ENCODE data around the gene NOL7. TPM values are rescaled to one million over a fixed set of nuclear protein-coding genes. Genes with fewer than 3 reads are reported as not detected.

Gene NOL7
- total RNA-seq, 1 experiment from 2014 or later = 73.7 TPM

DNA sequence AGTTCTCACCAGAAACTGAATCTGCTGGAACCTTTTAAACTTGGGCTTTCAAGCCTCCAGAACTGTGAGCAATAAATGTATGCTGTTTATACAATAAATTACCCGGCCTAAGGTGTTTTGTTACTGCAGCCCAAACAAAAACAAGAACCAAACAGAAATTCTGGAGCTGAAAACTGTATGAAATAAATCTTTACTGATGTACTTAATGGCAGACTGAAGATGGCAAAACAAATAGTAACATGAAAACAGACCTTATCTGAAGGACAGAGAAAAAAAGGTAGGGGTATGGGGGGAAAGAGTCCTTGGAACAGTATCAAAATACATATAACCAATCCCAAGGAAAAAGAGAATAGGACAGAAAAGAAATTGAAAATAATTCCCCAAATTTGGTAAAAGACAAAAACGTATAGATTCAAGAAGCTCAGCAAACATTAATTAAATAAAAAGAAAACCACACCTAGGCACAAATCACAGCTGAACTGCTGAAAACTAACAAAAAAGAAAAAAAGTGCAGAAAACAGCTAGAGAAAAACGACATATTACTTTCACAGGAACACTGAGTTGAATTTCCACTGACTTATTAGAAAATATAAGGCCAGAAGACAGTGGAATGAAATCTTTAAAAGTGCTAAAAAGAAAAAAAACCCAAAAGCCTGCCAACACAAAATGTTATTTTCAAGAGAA, 47.7 kb downstream of the NOL7 start:
- ChIA-PET CTCF (no interaction called here), RAD21 (ENCODE audit: low non-redundant PET in 1 of 2, low total read pairs in 2 of 2, uncharacterized antibody in 2 of 2, unreplicated experiment in 2 of 2) (no interaction called here), POLR2A (interaction anchor here (1.3 kb wide), 1 partner anchor 88 kb away, joined by 3 read pairs; no protein-coding TSS in a partner anchor)
- Histone ChIP-seq H3K9ac (ENCODE audit: low read length) (no peak overlapping the region), H3K27me3 (ENCODE audit: insufficient read depth, low read length) (no peaks in the 10 kb centered on the region), H4K20me1 (ENCODE audit: insufficient read depth) (peaks cover 5% of the 10 kb centered on the region; the same call in 1 of the 2 replicates), H3K4me3 (replicated peaks in 1 of 2; ENCODE audit: low read depth in 1 of 2, low read length in 2 of 2) (no peak overlapping the region), H3K9me2 (ENCODE audit: insufficient read depth) (no peaks in the 10 kb centered on the region), H3K79me2 (ENCODE audit: insufficient read depth, low read length) (peaks cover 98% of the 10 kb centered on the region), H3K9me3 (ENCODE audit: control insufficient read depth in 1 of 2, insufficient read depth in 1 of 2, low read depth in 1 of 2, low read length in 2 of 2) (no peaks in the 10 kb centered on the region), H3K4me2 (ENCODE audit: low read length) (no peak overlapping the region), H3K27ac (ENCODE audit: low read depth, low read length) (no peak overlapping the region), H3K4me1 (ENCODE audit: control insufficient read depth in 1 of 2, insufficient read depth in 2 of 2, low read length in 2 of 2) (peaks cover 0 to 5% of the 10 kb centered on the region in 2 experiments; a peak in 1 of 4 replicates), H3K36me3 (ENCODE audit: control insufficient read depth in 1 of 2, insufficient read depth in 2 of 2, low read length in 2 of 2) (no peaks in the 10 kb centered on the region), H2AFZ (ENCODE audit: low read depth, low read length, poor library complexity, severe bottlenecking) (no peak overlapping the region)
- DNase-seq (ENCODE audit: low read depth, low spot score) (no peak), ATAC-seq (no peak)
- TF ChIP-seq POLR2A (IDR thresholded peaks at IDR 0.05; ENCODE audit: borderline replicate concordance, extremely low read depth, insufficient read depth, insufficient read length) (no peak), ZNF274 (IDR thresholded peaks at IDR 0.05; ENCODE audit: low read depth, low read length) (no peak), SP1 (IDR thresholded peaks at IDR 0.05; ENCODE audit: low read depth) (no peak), SRF (IDR thresholded peaks at IDR 0.05; ENCODE audit: low read depth) (no peak), SIN3A (IDR thresholded peaks at IDR 0.05; ENCODE audit: low read depth) (no peak), EGR1 (IDR thresholded peaks at IDR 0.05; ENCODE audit: low read depth) (no peak), CBX3 (IDR thresholded peaks at IDR 0.05; ENCODE audit: low read depth) (no peak), ELF1 (IDR thresholded peaks at IDR 0.05; ENCODE audit: borderline replicate concordance, low read depth) (no peak), YY1 (IDR thresholded peaks at IDR 0.05; ENCODE audit: extremely low read depth, insufficient replicate concordance, low read depth, low read length) (no peak), TCF7L2 (IDR thresholded peaks at IDR 0.05; ENCODE audit: borderline replicate concordance, extremely low read depth, insufficient read depth, insufficient read length) (no peak), ZBTB33 (IDR thresholded peaks at IDR 0.05; ENCODE audit: extremely low read depth, insufficient replicate concordance, low read length) (no peak)
- TF ChIP-seq, protein P1, sequence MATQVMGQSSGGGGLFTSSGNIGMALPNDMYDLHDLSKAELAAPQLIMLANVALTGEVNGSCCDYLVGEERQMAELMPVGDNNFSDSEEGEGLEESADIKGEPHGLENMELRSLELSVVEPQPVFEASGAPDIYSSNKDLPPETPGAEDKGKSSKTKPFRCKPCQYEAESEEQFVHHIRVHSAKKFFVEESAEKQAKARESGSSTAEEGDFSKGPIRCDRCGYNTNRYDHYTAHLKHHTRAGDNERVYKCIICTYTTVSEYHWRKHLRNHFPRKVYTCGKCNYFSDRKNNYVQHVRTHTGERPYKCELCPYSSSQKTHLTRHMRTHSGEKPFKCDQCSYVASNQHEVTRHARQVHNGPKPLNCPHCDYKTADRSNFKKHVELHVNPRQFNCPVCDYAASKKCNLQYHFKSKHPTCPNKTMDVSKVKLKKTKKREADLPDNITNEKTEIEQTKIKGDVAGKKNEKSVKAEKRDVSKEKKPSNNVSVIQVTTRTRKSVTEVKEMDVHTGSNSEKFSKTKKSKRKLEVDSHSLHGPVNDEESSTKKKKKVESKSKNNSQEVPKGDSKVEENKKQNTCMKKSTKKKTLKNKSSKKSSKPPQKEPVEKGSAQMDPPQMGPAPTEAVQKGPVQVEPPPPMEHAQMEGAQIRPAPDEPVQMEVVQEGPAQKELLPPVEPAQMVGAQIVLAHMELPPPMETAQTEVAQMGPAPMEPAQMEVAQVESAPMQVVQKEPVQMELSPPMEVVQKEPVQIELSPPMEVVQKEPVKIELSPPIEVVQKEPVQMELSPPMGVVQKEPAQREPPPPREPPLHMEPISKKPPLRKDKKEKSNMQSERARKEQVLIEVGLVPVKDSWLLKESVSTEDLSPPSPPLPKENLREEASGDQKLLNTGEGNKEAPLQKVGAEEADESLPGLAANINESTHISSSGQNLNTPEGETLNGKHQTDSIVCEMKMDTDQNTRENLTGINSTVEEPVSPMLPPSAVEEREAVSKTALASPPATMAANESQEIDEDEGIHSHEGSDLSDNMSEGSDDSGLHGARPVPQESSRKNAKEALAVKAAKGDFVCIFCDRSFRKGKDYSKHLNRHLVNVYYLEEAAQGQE (IDR thresholded peaks at IDR 0.05; ENCODE audit: low read depth) = no peak
- TF ChIP-seq, protein P2, sequence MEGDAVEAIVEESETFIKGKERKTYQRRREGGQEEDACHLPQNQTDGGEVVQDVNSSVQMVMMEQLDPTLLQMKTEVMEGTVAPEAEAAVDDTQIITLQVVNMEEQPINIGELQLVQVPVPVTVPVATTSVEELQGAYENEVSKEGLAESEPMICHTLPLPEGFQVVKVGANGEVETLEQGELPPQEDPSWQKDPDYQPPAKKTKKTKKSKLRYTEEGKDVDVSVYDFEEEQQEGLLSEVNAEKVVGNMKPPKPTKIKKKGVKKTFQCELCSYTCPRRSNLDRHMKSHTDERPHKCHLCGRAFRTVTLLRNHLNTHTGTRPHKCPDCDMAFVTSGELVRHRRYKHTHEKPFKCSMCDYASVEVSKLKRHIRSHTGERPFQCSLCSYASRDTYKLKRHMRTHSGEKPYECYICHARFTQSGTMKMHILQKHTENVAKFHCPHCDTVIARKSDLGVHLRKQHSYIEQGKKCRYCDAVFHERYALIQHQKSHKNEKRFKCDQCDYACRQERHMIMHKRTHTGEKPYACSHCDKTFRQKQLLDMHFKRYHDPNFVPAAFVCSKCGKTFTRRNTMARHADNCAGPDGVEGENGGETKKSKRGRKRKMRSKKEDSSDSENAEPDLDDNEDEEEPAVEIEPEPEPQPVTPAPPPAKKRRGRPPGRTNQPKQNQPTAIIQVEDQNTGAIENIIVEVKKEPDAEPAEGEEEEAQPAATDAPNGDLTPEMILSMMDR (IDR thresholded peaks at IDR 0.05 in 2 of 3, conservative IDR thresholded peaks at IDR 0.05 in 1 of 3; ENCODE audit: borderline replicate concordance in 1 of 3, insufficient read depth in 1 of 3, low read depth in 2 of 3, low read length in 2 of 3) = no peak
- TF ChIP-seq, protein P3, sequence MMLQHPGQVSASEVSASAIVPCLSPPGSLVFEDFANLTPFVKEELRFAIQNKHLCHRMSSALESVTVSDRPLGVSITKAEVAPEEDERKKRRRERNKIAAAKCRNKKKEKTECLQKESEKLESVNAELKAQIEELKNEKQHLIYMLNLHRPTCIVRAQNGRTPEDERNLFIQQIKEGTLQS (IDR thresholded peaks at IDR 0.05) = no peak
- intact Hi-C loops (cut with micrococcal nuclease) = no loop called here
- BruUV-seq (replicated peaks) = no TSS peak
